ENCODE results near the gene SHMT2. TPM values are rescaled to one million over a fixed set of nuclear protein-coding genes. Genes with fewer than 3 reads are reported as not detected.

SHMT2 gene
- total RNA-seq, 4 donors from 2014 or later = 20.5 to 42.4 (median 34.4) TPM

GRCh38 chr12:57210926-57211692, 18.4 kb upstream of the SHMT2 start:
- Histone ChIP-seq H3K27ac (no peak overlapping the region), H3K36me3 (peaks cover 0 to 66% of the 10 kb centered on the region in 2 donors), H3K4me3 (no peak overlapping the region), H3K9me3 (no peaks in the 10 kb centered on the region), H3K27me3 (peaks cover 20% of the 10 kb centered on the region), H3K4me1 (peaks cover 0 to 50% (median 5%) of the 10 kb centered on the region in 3 donors)
- ATAC-seq = no peak
- WGBS, 2 donors (ENCODE audit: low coverage in 1 of 2) = no CpG with 5 or more reads among the region's 16 CpGs
- TF ChIP-seq CTCF (IDR thresholded peaks at IDR 0.05) (no peak), EP300 (IDR thresholded peaks at IDR 0.05) (no peak), POLR2A (IDR thresholded peaks at IDR 0.05) (no peak), POLR2AphosphoS5 (IDR thresholded peaks at IDR 0.05) (no peak)

- Histone ChIP-seq H3K27me3 (peaks cover 28% of the 10 kb centered on the region), H3K4me1 (peaks cover 0 to 59% (median 12%) of the 10 kb centered on the region in 3 donors), H3K9me3 (no peaks in the 10 kb centered on the region), H3K4me3 (no peak overlapping the region), H3K36me3 (peaks cover 0 to 57% of the 10 kb centered on the region in 2 donors), H3K27ac (peak overlapping the region in 1 of 4 donors; percentile 1)
- WGBS, 2 donors (ENCODE audit: low coverage in 1 of 2) = 64% methylated on average over 3 of the region's 27 CpGs; no CpG with 5 or more reads in 1 of the 2 donors
- no peak for TF ChIP-seq POLR2A (IDR thresholded peaks at IDR 0.05)
- TF ChIP-seq CTCF (IDR thresholded peaks at IDR 0.05) = no peak
- TF ChIP-seq POLR2AphosphoS5 (IDR thresholded peaks at IDR 0.05) = no peak
- no peak for TF ChIP-seq EP300 (IDR thresholded peaks at IDR 0.05)
- ATAC-seq = no peak
Measured at GRCh38 chr12:57211791-57212700, 17.5 kb upstream of the SHMT2 start.

GRCh38 chr12:57212701-57213057, 16.8 kb upstream of the SHMT2 start:
- peaks cover 0 to 53% of the 10 kb centered on the region in 2 donors for H3K36me3 ChIP-seq
- peaks cover 0 to 65% (median 17%) of the 10 kb centered on the region in 3 donors for H3K4me1 ChIP-seq
- no peaks in the 10 kb centered on the region for H3K9me3 ChIP-seq
- peaks cover 34% of the 10 kb centered on the region for H3K27me3 ChIP-seq
- H3K4me3 ChIP-seq = no peak overlapping the region
- peak overlapping the region in 2 of 4 donors; percentile 1 to 31 for H3K27ac ChIP-seq
- WGBS, 2 donors (ENCODE audit: low coverage in 1 of 2) = no CpG with 5 or more reads among the region's 7 CpGs
- no peak for ATAC-seq
- no peak for TF ChIP-seq CTCF (IDR thresholded peaks at IDR 0.05)
- no peak for TF ChIP-seq POLR2AphosphoS5 (IDR thresholded peaks at IDR 0.05)
- TF ChIP-seq POLR2A (IDR thresholded peaks at IDR 0.05) = no peak
- no peak for TF ChIP-seq EP300 (IDR thresholded peaks at IDR 0.05)

GRCh38 chr12:57213058-57213715, 16.3 kb upstream of the SHMT2 start:
- WGBS, 2 donors (ENCODE audit: low coverage in 1 of 2) = 0 to 6% methylated on average over 7 to 11 of the region's 16 CpGs
- Histone ChIP-seq H3K4me1 (peaks cover 0 to 62% (median 17%) of the 10 kb centered on the region in 3 donors), H3K27ac (peak overlapping the region in 2 of 4 donors; percentile 1 to 31), H3K4me3 (no peak overlapping the region), H3K36me3 (peaks cover 0 to 48% of the 10 kb centered on the region in 2 donors), H3K27me3 (peaks cover 39% of the 10 kb centered on the region), H3K9me3 (no peaks in the 10 kb centered on the region)
- no peak for TF ChIP-seq POLR2A (IDR thresholded peaks at IDR 0.05)
- TF ChIP-seq EP300 (IDR thresholded peaks at IDR 0.05) = no peak
- peak; percentile 20 for TF ChIP-seq POLR2AphosphoS5 (IDR thresholded peaks at IDR 0.05)
- peak in 3 of 4 experiments; percentile 87 to 97 (median 90) for TF ChIP-seq CTCF (IDR thresholded peaks at IDR 0.05)
- ATAC-seq = peak; percentile 78
